Posterior cingulate gyrus (tissue), 11 donors: Measurements from ENCODE around the gene RSPH6A.

ENCODE experiments used
- DNase-seq, 10 donors: peaks; one replicate each; pipeline versions ENCODE4 v3.0.0 to v3.0.0-alpha.2; 2020 to 2021; ENCODE audit warnings: mixed read lengths in 3 of 10
- intact Hi-C: fragments of 100-400 bp; cut with DNase I; formaldehyde crosslinking; loops from one replicate; pipeline ENCODE4 v1.15.1; 2023

RSPH6A gene

DNA sequence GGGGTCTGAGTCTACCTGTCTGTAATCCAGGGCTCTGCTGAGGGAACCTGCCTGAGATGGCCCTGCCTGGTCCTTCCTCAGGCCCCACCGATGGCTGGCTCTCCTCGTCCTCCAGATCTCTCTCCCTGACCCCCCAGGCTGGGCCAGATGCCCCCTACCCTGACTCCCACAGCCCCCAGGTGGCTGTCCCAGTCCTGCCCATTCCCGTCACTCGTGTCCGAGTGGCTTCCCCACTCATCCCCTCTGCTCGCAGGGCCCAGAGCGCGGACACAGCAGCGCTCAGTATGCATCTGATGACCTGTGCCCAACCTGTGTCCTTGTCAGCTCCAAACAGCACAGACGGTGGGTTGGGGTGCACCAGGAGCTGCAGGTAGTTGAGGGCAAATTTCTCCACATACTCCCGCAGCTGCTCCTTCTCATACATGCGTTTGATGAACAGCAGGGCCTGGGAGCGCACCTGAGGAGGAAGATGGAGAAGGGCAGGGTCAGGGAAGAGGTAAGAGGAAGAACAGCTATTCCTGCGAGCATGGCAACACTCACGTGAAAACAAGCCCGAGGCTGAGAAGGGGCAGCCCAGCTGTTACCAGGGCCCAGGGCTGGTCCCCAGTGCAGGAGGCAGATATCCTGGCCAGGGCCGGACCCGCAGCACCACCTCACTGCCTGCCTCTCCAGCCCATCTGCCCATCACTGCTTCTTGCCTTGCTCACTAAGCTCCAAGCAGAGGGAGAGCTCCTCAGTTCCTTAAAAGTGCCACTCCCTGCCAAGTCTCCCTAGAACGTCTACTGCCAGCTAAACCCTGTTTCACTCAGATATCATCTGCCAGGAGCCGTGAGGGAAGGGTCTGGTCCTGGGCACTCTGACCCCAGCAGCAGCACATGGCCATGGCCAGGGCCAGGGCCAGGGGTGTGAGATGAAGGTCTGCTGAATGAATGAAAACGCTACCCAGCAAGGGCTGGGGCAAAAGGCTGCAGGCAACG lies 11.1 kb upstream of the RSPH6A start:
- intact Hi-C loops, result no loop called here
- DNase-seq, result peak in 2 of 10 donors; percentile 59 to 62

DNA sequence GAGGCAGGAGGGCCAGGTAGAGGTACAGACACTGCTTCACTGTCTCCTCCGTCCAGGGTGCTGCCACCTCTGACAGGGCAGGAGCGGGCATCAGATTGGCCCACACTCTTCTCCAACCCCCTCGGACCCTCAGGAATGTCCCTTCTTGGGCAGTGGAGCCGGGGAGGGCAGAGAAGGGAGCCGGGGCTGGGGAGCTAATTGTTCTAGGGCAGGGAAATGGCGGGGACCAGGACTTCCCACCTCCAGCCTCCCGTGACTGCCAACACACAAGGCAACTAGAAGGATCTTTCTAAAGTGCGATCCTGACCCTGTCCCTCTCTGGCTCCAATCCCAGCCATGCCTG lies 10.1 kb upstream of the RSPH6A start:
- intact Hi-C loops, result no loop called here

DNA sequence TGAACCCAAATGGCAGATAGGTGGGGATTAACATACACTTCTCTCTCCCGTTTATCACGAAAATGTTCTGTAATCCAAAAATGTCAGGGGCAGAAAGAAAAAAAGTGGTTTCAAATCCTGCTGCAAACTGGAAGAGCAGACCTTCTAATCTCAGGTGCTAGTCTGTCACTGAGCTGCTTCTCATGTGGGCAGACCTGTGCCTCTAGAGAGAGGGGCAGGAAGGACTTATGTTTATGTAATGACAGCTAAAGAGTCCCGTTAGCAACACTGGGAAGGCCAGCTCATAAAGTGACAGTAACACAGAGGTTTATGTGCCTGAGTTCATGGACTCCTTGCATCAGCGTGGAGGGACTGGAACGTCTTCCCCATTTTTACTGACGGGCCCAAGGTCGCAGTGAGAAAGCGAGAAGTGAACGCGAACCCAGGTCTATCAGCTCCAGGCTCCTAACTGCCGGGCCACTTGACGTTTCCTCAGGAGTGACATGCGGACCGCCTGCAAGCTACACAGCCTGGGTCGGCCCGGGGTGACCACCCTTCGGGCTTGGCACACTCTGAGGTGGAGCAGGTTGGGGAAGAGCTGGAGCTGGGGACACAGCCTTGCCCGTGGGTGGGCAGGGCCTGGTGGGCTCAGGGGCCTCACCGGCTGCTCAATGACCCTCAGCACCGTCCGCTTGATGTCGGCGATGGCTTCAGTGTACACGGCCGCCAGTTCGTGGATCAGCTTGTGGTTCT lies 9.6 kb upstream of the RSPH6A start:
- DNase-seq, result peak in 2 of 10 donors; percentile 49 to 78
- intact Hi-C loops, result no loop called here

More for the DNA sequence above, 10.1 kb upstream of the RSPH6A start:
- peak in 1 of 10 donors; percentile 75 for DNase-seq

- intact Hi-C loops, result no loop called here
- peak in 7 of 10 donors; percentile 42 to 94 (median 64) for DNase-seq
These were observed 8.9 kb upstream of the RSPH6A start for GRCh38 chr19:45824041-45824471.

GRCh38 chr19:45823182-45823581 lies 8.1 kb upstream of the RSPH6A start:
- intact Hi-C loops, result no loop called here
- no peak for DNase-seq

GRCh38 chr19:45822716-45823115 lies 7.6 kb upstream of the RSPH6A start:
- intact Hi-C loops, result no loop called here
- DNase-seq, result peak in 1 of 10 donors; percentile 46

DNA sequence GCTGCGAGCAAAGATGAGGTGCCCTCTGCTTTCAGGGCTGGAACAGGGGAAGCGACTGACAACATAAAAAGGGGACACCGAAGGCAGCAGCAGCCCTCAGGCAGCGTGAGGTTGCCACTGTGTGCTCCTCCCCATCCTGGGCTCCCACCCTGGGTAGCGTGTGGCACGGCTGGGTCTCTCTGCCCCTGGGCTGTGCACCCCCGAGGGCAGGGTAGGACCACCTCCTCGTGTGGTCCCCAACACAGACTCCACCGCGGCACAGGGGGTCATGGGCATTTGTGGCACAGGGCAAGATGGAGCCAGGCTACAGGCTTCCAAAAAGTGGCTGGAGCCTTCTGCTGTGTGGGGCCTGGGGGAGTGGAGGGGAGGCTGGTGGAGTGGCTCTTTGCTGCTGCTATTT lies 6.5 kb upstream of the RSPH6A start:
- no peak for DNase-seq
- intact Hi-C loops, result no loop called here

- DNase-seq, result no peak
- intact Hi-C loops, result no loop called here
These were observed 6.0 kb upstream of the RSPH6A start for GRCh38 chr19:45821103-45821521.

GRCh38 chr19:45820413-45821102 lies 5.5 kb upstream of the RSPH6A start:
- intact Hi-C loops, result no loop called here
- no peak for DNase-seq

GRCh38 chr19:45819769-45820168 lies 4.7 kb upstream of the RSPH6A start:
- DNase-seq, result no peak
- intact Hi-C loops, result no loop called here

DNA sequence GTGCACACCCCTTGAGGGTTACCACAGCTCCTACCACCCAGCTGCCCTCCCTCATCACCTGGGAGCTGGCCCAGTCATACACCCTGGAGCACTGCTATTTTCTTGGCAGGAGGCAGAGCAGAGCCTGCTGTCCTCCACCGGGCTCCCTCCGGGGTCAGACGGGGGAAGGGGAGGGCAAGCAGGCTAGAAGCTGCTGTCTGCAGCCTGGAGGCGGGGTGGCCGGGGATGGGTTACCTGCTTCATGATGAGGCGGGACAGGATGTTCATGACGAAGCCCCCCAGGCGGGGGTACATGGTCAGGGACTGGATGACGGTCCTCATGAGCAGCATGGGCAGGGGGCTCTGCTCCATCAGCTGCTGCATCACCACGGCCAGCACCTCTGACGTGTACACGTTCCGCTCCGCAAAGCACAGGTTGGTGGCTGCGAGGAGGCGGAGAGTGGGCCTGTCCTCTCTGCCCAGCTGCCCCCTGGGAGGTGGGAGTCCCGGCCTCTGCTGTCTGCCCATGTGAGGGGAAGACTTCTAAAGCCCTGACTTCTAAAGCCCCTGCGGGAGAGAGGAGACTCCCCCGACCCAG lies 2.7 kb upstream of the RSPH6A start:
- intact Hi-C loops, result no loop called here
- DNase-seq, result no peak

DNA sequence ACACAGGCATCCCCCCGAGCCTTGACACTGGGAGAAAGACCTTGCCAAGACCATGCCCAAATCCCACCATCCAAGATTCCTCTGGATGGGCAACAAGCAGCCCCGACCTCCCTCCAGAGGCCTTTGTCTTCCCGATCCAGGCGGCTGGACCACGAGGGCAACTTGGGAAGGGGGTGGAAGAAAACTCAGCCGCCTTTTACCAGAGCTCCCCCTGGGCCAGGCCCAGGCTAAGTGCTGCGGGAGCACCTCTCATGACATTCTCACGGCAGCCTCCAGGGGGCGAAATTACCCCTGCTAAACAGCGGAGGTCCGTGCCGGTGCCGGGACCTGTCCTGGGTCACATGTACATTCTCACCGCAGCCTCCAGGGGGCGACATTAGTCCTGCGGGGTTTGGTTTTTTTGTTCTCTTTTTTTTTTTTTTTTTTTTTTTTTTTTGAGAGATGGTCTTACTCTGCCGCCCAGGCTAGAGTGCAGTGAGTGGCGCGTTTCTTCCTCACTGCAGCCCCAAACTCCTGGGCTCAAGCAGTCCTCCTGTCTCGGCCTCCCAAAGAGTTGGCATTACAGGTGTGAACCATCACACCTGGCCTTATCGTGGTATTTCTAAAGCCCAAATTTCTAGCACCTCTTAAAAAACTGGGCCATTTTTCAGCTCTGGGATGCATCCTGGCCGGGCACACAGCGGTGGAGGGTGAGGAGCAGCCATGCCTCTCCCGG lies 2.1 kb upstream of the RSPH6A start:
- peak; percentile 67 to 97 (median 85) for DNase-seq
- intact Hi-C loops, result no loop called here

DNA sequence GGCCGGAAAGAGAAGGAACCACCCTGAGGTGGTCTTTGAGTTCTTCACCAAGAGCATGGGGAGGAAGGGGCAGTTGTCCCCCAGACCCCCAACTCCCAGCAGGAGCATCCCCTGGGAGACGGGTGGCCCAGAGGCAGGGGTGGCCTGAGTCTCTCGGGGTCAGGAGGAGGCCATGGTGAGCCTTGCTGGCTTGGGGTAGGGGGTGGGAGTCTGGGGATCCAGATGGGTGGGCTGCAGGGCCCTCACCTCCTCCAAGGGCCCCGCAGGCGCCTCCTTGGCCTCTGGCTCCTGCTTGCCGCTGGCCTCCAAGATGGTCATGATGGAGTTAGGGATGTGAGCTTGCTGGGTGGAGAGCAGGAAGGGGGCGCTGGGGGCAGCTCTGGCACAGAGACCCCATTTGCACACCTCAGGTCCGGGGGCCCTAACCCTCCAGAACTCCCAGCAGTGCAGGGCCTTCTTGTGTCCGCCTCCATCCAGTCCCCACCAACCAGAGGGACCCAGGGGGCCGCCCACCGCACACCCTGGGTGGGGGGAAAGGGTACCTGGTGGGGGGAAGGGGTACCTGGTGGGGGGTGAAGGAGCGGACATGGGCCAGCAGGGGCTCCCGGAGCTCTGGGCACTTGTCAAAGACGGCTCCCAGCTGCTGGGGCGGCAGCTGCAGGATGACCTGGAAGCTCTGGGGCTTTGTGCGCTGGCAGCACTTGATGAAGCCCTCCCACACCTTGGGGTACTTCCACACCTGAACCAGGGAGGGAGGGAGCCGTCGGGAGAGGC lies 1.3 kb upstream of the RSPH6A start:
- intact Hi-C loops, result no loop called here
- no peak for DNase-seq

DNA sequence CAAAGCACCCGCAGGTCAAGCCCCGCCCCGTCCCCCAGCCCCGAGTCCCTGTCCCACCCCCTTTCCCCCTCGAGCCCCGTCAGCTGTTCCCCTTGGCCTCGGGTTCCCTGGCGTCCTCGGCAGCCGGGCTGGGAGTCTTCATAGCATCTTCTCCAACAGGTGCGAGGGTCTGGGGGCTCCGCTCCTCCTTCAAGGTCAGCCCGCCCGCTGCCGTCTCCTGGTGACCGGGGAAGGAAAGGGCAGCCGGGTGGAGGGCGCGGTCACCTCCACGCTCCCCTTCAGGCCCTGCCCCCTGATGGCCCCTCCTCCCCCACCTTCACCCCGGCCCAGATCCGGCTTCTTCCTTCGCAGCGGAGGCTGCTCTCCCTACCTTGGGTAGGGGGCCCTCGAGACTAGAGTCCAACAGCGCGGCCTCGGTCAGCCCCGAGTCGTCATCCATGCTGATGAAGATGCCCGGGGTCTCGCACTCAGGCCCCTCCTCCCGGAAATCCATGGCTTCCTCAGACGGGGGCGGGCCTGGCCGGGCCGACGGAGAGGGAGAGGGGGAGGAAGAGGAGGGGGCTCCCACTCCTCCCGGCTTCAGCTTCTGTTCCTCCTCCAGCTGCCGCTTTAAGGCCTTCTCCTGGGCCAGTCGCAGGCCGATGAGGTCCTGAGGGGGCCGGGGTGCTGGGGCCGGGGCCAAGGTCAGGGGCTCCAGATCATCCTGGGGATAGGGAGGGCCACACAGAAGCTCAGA lies 541 bp upstream of the RSPH6A start:
- no peak for DNase-seq
- intact Hi-C loops, result no loop called here

- intact Hi-C loops, result no loop called here
These were observed 835 bp downstream of the RSPH6A start for GRCh38 chr19:45814166-45814780.

DNA sequence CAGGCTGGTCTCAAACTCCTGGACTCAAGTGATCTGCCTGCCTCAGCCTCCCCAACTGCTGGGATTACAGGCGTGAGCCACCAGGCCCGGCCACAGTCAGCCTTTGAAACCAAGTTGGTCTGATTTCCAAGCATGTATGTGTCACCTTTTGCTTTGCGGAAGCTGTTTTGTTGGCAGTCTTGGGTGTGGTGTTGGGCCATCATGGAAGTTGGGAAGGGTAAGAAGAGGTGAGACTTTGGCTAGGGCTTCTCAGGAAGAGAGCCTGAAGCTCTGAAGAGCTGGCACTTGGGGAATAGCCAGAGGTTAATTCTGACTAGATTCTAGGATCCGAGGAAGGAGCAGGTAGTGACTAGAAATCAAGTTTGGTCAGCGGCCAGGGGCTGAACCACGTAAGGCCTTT lies 2.8 kb downstream of the RSPH6A start:
- intact Hi-C loops, result no loop called here
- no peak for DNase-seq

More at GRCh38 chr19:45814166-45814780, 835 bp downstream of the RSPH6A start:
- DNase-seq, result no peak

- no peak for DNase-seq
- intact Hi-C loops, result no loop called here
These were observed 5.4 kb downstream of the RSPH6A start for GRCh38 chr19:45809643-45810159.

GRCh38 chr19:45805719-45806118 lies 9.4 kb downstream of the RSPH6A start:
- intact Hi-C loops, result no loop called here
- DNase-seq, result no peak
